DOHH2 (cell line): ENCODE results near the gene CD99.

ENCODE experiments used
- CTCF ChIP-seq: fragments of 200-600 bp; sonication (generic); IDR thresholded peaks from one replicate; pipeline ENCODE4 v1.5.1; 2014; ENCODE audit warnings: antibody characterized with exemption, mild to moderate bottlenecking, low read depth, low read length; ENCODE audit not compliant: poor library complexity, severe bottlenecking
- EZH2phosphoT487 ChIP-seq: fragments of 200-600 bp; sonication (generic); IDR thresholded peaks from 2 replicates; pipeline ENCODE4 v1.6.1; 2017; ENCODE audit warnings: borderline replicate concordance, mild to moderate bottlenecking, antibody characterized with exemption, low read length, moderate library complexity, mixed read lengths

- no peak for TF ChIP-seq CTCF
- no peak for TF ChIP-seq EZH2phosphoT487
These were observed 14.1 kb upstream of the CD99 start for GRCh38 chrX:2676794-2677675.
